ENCODE data around the gene PDE6G.

DNA sequence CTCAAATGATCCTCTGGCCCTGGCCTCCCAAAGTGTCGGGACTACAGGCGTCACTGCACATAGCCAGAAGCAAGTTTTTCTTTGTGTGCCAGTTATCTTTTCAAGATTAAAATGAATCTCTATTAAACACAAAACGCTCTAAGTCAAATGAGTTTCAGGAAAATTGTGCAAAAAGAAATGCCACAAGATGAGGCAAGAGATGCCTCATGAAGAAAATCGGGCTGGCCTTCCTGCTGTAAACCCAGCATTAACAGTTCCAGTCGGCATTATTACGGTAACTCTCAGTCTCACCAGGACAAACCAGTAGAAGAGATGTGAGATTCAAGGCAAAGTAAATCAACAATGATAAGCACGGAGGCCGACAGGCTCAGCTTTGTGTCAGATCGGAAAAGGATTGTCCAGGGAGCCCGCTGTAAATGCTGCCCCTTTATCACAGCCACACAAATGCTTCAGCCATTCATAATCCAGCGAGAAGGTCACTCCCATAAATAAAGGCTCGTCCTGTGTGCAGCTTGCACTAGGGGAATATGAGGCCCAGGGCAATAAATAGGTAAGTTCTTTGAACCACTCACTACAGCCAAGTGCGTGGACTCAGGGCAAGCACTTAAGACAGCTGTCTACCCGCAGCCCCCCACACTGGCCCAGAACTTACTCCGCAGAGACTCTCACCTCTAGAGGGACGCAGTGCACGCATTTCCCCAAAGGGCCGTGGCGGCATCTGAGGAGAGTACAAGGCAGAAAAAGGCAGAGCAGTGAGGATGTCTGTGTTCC, 46.6 kb downstream of the PDE6G start:
- TF ChIP-seq, protein P1, sequence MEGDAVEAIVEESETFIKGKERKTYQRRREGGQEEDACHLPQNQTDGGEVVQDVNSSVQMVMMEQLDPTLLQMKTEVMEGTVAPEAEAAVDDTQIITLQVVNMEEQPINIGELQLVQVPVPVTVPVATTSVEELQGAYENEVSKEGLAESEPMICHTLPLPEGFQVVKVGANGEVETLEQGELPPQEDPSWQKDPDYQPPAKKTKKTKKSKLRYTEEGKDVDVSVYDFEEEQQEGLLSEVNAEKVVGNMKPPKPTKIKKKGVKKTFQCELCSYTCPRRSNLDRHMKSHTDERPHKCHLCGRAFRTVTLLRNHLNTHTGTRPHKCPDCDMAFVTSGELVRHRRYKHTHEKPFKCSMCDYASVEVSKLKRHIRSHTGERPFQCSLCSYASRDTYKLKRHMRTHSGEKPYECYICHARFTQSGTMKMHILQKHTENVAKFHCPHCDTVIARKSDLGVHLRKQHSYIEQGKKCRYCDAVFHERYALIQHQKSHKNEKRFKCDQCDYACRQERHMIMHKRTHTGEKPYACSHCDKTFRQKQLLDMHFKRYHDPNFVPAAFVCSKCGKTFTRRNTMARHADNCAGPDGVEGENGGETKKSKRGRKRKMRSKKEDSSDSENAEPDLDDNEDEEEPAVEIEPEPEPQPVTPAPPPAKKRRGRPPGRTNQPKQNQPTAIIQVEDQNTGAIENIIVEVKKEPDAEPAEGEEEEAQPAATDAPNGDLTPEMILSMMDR (IDR thresholded peaks at IDR 0.05), result no peak
- no peak for TF ChIP-seq EZH2 (IDR thresholded peaks at IDR 0.05; ENCODE audit: borderline replicate concordance, insufficient read depth, low read depth, low read length, poor library complexity, severe bottlenecking)
